ENCODE data around the gene SLC39A11. TPM values are rescaled to one million over a fixed set of nuclear protein-coding genes. Genes with fewer than 3 reads are reported as not detected.

The SLC39A11 gene
- total RNA-seq, 1 donor from 2014 or later: 4.9 TPM

DNA sequence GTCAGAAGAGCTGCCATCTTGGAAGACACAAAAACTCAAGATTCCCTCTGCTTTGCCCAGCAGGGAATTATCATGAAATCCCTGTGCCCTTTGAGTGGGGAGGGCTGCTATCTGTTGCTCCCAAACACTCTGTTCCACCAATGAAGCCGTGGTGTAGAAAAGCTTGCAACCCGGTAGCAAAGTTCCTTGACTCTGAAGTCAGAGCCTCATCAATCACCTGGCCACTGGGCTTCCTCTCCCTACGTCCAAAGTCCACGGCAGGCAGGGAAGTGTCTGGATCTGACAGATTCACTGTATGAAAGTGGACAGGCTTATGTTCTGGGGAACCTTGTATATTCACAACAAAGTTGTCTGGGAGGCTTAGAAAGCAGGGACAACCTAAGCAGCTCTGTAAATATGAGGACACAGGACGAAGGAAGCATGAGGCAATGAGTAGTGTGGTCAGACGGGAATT lies 343.3 kb downstream of the SLC39A11 start:
- no peak for TF ChIP-seq CTCF (IDR thresholded peaks at IDR 0.05)
- DNase-seq (ENCODE audit: low spot score in 2 of 2): no peak

DNA sequence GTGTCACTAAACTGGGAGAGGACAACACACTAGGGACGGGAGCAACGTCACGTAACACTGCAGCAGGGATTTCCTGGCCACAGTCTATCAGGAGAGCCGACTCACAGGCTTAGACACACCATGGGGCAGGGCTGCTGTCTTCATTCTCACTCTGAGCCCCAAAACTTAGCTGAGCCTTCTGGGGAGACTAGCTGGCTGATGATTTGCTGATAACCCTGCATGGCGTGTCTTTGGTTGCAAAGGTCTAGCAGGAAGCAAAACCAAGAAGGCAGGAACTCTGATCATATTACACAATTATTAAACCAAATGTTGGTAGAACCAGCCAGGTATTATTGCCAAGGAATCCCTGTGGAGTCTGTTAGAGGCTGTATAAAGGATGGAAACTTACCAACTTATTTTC lies 345.0 kb downstream of the SLC39A11 start:
- TF ChIP-seq CTCF (IDR thresholded peaks at IDR 0.05): no peak
- no peaks in the 10 kb centered on the region for H3K27me3 ChIP-seq
- H3K36me3 ChIP-seq: no peaks in the 10 kb centered on the region
- intact Hi-C loops (cut with DNase I): no loop called here
- no peak overlapping the region for H3K27ac ChIP-seq
- no peaks in the 10 kb centered on the region for H3K9me3 ChIP-seq
- H3K4me3 ChIP-seq: no peak overlapping the region
- no peak for DNase-seq (ENCODE audit: low spot score in 2 of 2)
- no peaks in the 10 kb centered on the region for H3K4me1 ChIP-seq

More for the DNA sequence above, 343.3 kb downstream of the SLC39A11 start:
- no peaks in the 10 kb centered on the region for H3K36me3 ChIP-seq
- no peaks in the 10 kb centered on the region for H3K9me3 ChIP-seq
- intact Hi-C loops (cut with DNase I): no loop called here
- no peak overlapping the region for H3K27ac ChIP-seq
- H3K27me3 ChIP-seq: no peaks in the 10 kb centered on the region
- no peaks in the 10 kb centered on the region for H3K4me1 ChIP-seq
- H3K4me3 ChIP-seq: no peak overlapping the region

DNA sequence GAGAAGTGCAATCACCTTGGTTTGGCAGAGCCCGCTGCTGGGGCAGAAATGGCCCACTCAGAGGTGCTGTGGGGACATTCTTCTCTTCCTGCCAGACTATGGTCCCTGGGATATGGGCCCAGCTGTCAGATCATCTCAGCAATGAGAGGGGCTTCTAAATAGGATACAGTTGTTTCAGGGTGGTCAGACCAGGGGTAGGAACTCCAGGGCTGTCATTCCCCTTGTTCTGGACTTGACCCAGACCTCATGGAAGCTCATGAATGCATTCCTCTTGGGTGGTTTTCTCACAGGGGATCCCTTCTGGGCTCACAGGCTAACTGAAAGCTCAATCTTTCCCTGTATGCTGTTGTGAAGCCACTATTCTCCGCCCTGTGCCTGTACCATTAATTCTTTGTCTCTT lies 347.2 kb downstream of the SLC39A11 start:
- DNase-seq (ENCODE audit: low spot score in 2 of 2): no peak
- no peaks in the 10 kb centered on the region for H3K27me3 ChIP-seq

GRCh38 chr17:72743037-72743467 lies 349.4 kb downstream of the SLC39A11 start:
- Histone ChIP-seq H3K9me3 (no peaks in the 10 kb centered on the region), H3K4me1 (no peaks in the 10 kb centered on the region), H3K36me3 (no peaks in the 10 kb centered on the region), H3K4me3 (no peak overlapping the region), H3K27ac (no peak overlapping the region), H3K27me3 (no peaks in the 10 kb centered on the region)
- TF ChIP-seq CTCF (IDR thresholded peaks at IDR 0.05): no peak
- intact Hi-C loops (cut with DNase I): no loop called here
- DNase-seq (ENCODE audit: low spot score in 2 of 2): no peak

More for the DNA sequence above, 347.2 kb downstream of the SLC39A11 start:
- no peaks in the 10 kb centered on the region for H3K9me3 ChIP-seq
- H3K4me3 ChIP-seq: no peak overlapping the region
- H3K27ac ChIP-seq: no peak overlapping the region
- TF ChIP-seq CTCF (IDR thresholded peaks at IDR 0.05): no peak
- H3K36me3 ChIP-seq: no peaks in the 10 kb centered on the region
- H3K4me1 ChIP-seq: no peaks in the 10 kb centered on the region
- intact Hi-C loops (cut with DNase I): no loop called here

- peaks cover 0 to 8% of the 10 kb centered on the region in 2 donors for H3K36me3 ChIP-seq
- no peak for DNase-seq (ENCODE audit: low spot score in 2 of 2)
- H3K9me3 ChIP-seq: no peaks in the 10 kb centered on the region
- intact Hi-C loops (cut with DNase I): no loop called here
- no peaks in the 10 kb centered on the region for H3K4me1 ChIP-seq
- no peaks in the 10 kb centered on the region for H3K27me3 ChIP-seq
- TF ChIP-seq CTCF (IDR thresholded peaks at IDR 0.05): no peak
- no peak overlapping the region for H3K4me3 ChIP-seq
- no peak overlapping the region for H3K27ac ChIP-seq
These were observed 355.3 kb downstream of the SLC39A11 start for GRCh38 chr17:72737151-72737690.

GRCh38 chr17:72735592-72735991 lies 356.9 kb downstream of the SLC39A11 start:
- no peak for DNase-seq (ENCODE audit: low spot score in 2 of 2)
- Histone ChIP-seq H3K4me3 (no peak overlapping the region), H3K4me1 (no peaks in the 10 kb centered on the region), H3K9me3 (no peaks in the 10 kb centered on the region), H3K27me3 (no peaks in the 10 kb centered on the region), H3K36me3 (peaks cover 0 to 8% of the 10 kb centered on the region in 2 donors), H3K27ac (no peak overlapping the region)
- TF ChIP-seq CTCF (IDR thresholded peaks at IDR 0.05): no peak
- intact Hi-C loops (cut with DNase I): no loop called here
